Stimulated activated CD4-positive, alpha-beta T cell treated with anti-CD3 and anti-CD28 coated beads, Interleukin-4, amount 100 ng/mL, for 1 hour (primary cell): ENCODE results near the gene TXNDC15.
"Not testable (repeated sequence)": the region's sequence is repeated elsewhere in the genome, so short reads cannot be mapped to it uniquely, and the experiment has no call there.

ENCODE experiments used
- DNase-seq: peaks from one replicate; pipeline ENCODE4 v3.0.0-alpha.2; 2020

The TXNDC15 gene

GRCh38 chr5:134873987-134874830 is at the start of gene TXNDC15:
Gene TXNDC15, plus strand, starts transcription at chr5:134874371. Its CDS starts 57 bp downstream, at chr5:134874428.
- peak; percentile 82 for DNase-seq

GRCh38 chr5:134824681-134825080 is 49.5 kb upstream of the TXNDC15 start:
- DNase-seq: no peak

- DNase-seq: no peak
Observed at GRCh38 chr5:134825212-134825611, 49.0 kb upstream of the TXNDC15 start.

GRCh38 chr5:134833340-134834032 is 40.7 kb upstream of the TXNDC15 start:
- no peak for DNase-seq

- DNase-seq: no peak
Observed at GRCh38 chr5:134835623-134836022, 38.5 kb upstream of the TXNDC15 start.

GRCh38 chr5:134837530-134838181 is 36.5 kb upstream of the TXNDC15 start:
- no peak for DNase-seq

- not testable (repeated sequence) for DNase-seq
Observed at GRCh38 chr5:134838361-134838760, 35.8 kb upstream of the TXNDC15 start.

- DNase-seq: no peak
Observed at GRCh38 chr5:134840811-134841210, 33.4 kb upstream of the TXNDC15 start.

- DNase-seq: no peak
Observed at GRCh38 chr5:134844252-134844651, 29.9 kb upstream of the TXNDC15 start.

- no peak for DNase-seq
Observed at GRCh38 chr5:134845335-134845851, 28.8 kb upstream of the TXNDC15 start.

- peak; percentile 90 for DNase-seq
Observed at GRCh38 chr5:134845852-134846640, 28.1 kb upstream of the TXNDC15 start, which contains the start of gene C5orf24. Gene C5orf24, plus strand, starts transcription at chr5:134845968. Its CDS starts 8,933 bp downstream, at chr5:134854901.

- DNase-seq: no peak
Observed at GRCh38 chr5:134846641-134846960, 27.6 kb upstream of the TXNDC15 start.

GRCh38 chr5:134849434-134849933 is 24.7 kb upstream of the TXNDC15 start:
- DNase-seq: not testable (repeated sequence)

GRCh38 chr5:134851307-134851923 is 22.8 kb upstream of the TXNDC15 start:
- DNase-seq: no peak

GRCh38 chr5:134856465-134856864 is 17.7 kb upstream of the TXNDC15 start:
- not testable (repeated sequence) for DNase-seq

- DNase-seq: no peak
Observed at GRCh38 chr5:134857401-134857800, 16.8 kb upstream of the TXNDC15 start.

- DNase-seq: no peak
Observed at GRCh38 chr5:134864707-134865106, 9.5 kb upstream of the TXNDC15 start.

- peak; percentile 16 for DNase-seq
Observed at GRCh38 chr5:134873494-134873893, 677 bp upstream of the TXNDC15 start.

- peak; percentile 36 for DNase-seq
Observed at GRCh38 chr5:134874831-134875655, 872 bp downstream of the TXNDC15 start.

GRCh38 chr5:134877159-134877558 is 3.0 kb downstream of the TXNDC15 start:
- no peak for DNase-seq

GRCh38 chr5:134878403-134878802 is 4.2 kb downstream of the TXNDC15 start:
- no peak for DNase-seq
